Stimulated activated CD4-positive, alpha-beta T cell treated with anti-CD3 and anti-CD28 coated beads, TNF-alpha, amount 100 ng/mL, for 1 hour (primary cell): ENCODE data around the gene ABCA8.

Experiments
- DNase-seq, 3 donors: peaks; one replicate each; pipeline ENCODE4 v3.0.0-alpha.2; 2020; ENCODE audit warnings: low read depth in 3 of 3, low spot score in 1 of 3

The ABCA8 gene

DNA sequence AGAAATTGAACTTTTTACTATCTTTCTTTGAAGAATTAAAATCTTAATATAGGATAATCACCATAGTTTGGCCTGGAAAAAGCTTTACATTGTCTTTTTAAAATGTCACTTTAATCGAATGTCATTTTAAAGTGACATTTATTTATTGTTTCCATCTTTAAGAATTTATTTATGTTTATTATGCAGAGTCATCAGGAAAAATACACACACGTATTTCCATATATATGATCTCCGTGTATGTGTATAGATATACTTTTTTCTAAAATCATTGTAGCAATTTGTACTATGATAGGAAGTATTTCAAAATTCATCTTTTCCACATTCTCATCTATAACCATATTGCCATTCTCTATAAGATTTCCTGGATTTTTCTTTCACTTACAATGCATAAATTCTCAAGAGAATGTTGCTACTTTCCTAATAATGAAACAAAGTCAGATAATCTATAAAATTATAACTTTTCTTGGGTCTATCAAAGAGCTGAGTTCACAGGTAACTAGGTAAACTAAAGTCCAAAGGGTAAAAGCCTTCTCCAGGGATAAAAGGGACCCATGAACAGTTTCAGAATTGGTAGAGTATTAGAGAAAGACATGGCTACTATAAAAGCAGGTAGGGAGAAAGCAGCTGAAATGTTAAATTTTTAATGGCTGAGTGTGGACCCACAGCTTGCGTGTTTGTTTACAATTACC is 11.9 kb downstream of the ABCA8 start:
- no peak for DNase-seq

DNA sequence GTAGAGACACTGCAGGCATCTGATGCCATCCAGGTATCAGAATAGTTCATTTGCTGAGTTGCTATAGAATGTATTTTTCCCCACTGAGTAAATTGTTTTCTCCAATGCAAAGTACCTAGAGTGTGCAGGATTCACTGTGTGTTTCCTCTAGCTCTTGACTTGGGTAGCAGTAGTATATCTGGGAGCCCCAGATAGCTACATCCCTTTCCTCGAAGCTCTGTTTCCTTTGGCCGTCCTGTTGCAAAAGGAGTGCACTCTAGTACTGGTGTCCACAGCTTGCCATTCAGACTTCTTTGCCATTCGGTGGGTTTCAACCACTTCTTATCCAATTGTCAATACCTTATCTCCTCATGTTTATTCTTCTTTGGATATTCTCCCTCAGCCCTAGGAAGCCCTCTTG is 12.8 kb downstream of the ABCA8 start:
- DNase-seq: no peak

DNA sequence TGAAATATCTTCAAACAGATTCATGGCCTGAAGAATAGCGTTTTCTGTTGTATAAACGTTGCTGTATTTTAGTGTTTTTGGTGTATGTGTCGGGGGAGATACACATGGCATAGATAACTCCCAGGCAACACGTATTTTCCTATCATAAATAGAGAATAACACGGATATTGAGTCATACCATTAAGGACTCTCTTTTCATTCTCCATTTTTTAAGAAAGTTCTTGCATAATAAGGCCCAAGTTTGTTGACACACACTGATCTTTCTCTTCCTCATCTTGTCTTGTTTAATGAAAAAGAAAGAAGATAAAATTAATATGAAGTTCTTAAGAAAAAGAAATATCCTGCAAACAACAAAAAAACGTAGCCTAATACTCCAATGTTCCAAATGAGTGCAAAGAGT is 13.4 kb downstream of the ABCA8 start:
- DNase-seq: no peak

GRCh38 chr17:68939195-68939594 is 16.0 kb downstream of the ABCA8 start:
- DNase-seq: no peak

GRCh38 chr17:68937890-68938514 is 17.2 kb downstream of the ABCA8 start:
- no peak for DNase-seq

GRCh38 chr17:68927516-68927915 is 27.7 kb downstream of the ABCA8 start:
- no peak for DNase-seq

DNA sequence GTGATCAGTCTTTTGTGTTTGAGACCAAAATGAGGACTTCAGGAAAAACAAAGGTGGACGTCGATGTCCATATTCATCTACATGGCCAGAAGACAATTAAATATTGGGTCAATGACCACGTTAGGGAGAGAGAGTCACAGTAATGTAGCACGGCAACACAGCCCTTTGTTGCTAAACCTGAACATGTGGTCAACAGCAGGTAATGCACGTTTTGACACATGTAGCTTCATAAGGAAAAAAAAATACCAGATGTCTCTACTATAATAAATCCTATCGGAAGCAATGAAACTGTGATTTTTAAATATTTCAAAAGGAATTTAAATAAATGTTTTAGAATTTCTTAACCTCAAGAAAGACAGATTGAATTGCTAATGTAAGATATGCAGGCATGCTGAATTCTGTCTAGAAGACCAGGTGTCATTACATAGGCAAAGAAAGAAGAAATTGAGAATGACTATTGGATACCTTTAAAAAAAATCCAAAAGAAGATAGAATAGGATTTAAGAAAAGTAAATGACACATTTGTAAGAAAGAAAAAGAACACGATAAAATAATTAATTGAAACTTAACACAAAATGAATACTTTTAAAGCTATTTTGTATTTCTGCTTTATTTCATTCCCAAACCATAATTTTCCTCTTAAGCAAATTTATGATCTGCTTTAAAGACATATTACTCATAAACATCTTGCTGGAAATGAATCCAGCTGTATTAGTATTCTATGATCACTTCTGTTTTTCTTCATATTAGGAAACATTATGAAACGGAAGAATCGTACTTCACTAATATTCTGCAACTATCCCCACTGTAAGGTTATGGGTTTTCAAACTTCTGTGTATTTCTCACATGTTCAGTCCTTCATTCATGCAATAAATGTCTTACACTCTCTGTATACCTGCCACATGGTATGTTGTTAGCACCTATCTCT is 30.1 kb downstream of the ABCA8 start:
- DNase-seq: no peak

- no peak for DNase-seq
Measured at GRCh38 chr17:68910789-68911431, 44.3 kb downstream of the ABCA8 start.

- no peak for DNase-seq
Measured at GRCh38 chr17:68910251-68910705, 44.9 kb downstream of the ABCA8 start.

- DNase-seq: no peak
Measured at GRCh38 chr17:68909066-68909465, 46.1 kb downstream of the ABCA8 start.

GRCh38 chr17:68908045-68908444 is 47.1 kb downstream of the ABCA8 start:
- DNase-seq: no peak

GRCh38 chr17:68906638-68907037 is 48.6 kb downstream of the ABCA8 start:
- DNase-seq: no peak

DNA sequence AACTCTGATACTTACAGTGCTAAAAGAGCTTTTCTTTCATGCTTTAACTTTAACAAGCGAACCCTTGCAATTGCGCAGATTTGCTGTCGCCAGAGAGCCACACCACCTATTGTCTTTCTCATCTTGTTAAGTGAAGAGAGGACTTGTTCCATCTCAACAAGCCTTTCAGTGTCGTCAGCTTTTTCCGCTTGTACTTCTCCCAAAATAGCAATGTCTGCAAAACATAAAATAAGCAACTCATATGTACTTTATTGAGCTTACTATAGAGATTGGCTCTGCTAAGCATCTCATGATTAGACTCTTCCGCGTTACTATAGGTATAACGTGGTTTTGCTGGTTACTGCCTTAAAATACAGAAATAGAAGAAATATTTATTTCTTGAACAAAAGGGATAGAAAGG is 51.9 kb downstream of the ABCA8 start:
- DNase-seq: no peak

GRCh38 chr17:68897557-68897956 is 57.6 kb downstream of the ABCA8 start:
- no peak for DNase-seq

DNA sequence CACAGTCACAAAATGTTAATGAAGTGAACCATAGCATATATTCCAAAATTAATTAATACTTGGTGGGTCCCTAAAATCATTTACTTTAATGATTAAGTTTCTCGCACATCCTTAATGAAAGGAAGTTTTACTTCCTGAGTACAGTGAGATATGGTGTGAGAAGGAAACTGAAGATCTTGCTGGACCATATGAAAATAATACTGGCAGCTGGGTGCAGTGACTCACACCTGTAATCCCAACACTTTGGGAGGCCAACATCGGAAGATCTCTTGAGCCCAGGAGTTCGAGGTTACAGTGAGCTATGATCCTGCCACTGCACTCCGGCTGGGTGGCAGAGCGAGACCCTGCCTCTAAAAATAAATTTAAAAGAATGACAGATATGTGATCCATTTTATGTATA is 62.5 kb downstream of the ABCA8 start:
- no peak for DNase-seq

DNA sequence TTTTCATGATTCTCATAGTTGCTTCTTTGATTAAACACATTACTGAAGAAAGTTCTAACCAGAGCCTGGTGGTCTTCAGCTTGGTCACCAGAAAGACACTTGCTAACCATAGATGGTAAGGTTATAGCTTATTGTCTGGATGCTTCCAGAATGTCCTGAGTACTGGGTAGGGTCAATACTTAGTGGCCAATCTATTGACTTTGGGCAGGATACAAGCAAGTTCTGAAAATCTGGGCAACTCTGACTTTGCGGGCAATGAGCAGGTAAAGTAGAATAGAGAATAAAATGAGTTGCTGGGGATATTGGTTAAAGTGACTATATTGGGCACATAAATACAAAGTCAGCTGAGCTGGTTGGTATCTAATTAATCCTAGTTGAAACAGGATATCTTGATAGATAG is 63.0 kb downstream of the ABCA8 start:
- DNase-seq: no peak

GRCh38 chr17:68886401-68886800 is 68.8 kb downstream of the ABCA8 start:
- DNase-seq: no peak

DNA sequence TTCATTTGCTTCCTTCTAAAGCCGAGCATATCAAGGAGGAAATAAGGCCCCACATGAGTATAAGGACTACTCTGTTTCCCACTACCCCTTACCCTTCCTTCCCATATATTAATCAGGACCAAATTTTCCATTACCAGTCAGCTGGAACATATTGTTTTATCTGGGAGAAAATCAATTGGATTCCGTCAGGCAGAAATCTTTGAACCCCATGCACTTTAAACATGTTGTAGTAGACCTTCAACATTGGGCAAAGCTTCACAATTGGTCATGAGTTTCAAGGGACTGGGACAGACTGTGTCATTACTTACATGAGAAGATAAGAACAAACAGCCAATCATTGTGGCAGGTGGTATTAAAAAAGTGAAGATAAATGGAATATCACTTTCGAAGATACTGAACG is 70.3 kb downstream of the ABCA8 start:
- no peak for DNase-seq

GRCh38 chr17:68878226-68878885 is 76.8 kb downstream of the ABCA8 start:
- DNase-seq: no peak

- DNase-seq: no peak
Measured at GRCh38 chr17:68871447-68871846, 83.7 kb downstream of the ABCA8 start.

GRCh38 chr17:68870976-68871375 is 84.2 kb downstream of the ABCA8 start:
- DNase-seq: no peak
